Gastroesophageal sphincter (tissue), 3 donors: ENCODE data around the gene RASSF5.

Source experiments
- EP300 ChIP-seq: sonication (generic); formaldehyde crosslinking; IDR thresholded peaks from one replicate; pipeline ENCODE4 v1.6.1; 2017; ENCODE audit warnings: antibody characterized with exemption, mild to moderate bottlenecking
- POLR2A ChIP-seq, 2 donors: fragments of 450-650 bp; IDR thresholded peaks; one replicate each; pipeline ENCODE4 v1.6.1; 2017; ENCODE audit warnings: antibody characterized with exemption in 2 of 2, mild to moderate bottlenecking in 2 of 2, moderate library complexity in 1 of 2
- POLR2AphosphoS5 ChIP-seq: sonication (generic); formaldehyde crosslinking; IDR thresholded peaks from one replicate; pipeline ENCODE4 v1.6.1; 2017; ENCODE audit warnings: antibody characterized with exemption
- TF ChIP-seq, protein P1 (sequence below), 4 experiments: fragments of 200-600 bp in 2 of 4; fragments of 450-650 bp in 2 of 4; sonication (generic) in 1 of 4; IDR thresholded peaks; one replicate each; pipeline ENCODE4 v1.5.1; 2017 to 2019; ENCODE audit warnings: antibody characterized with exemption in 4 of 4, mild to moderate bottlenecking in 2 of 4, moderate library complexity in 2 of 4

DNA sequence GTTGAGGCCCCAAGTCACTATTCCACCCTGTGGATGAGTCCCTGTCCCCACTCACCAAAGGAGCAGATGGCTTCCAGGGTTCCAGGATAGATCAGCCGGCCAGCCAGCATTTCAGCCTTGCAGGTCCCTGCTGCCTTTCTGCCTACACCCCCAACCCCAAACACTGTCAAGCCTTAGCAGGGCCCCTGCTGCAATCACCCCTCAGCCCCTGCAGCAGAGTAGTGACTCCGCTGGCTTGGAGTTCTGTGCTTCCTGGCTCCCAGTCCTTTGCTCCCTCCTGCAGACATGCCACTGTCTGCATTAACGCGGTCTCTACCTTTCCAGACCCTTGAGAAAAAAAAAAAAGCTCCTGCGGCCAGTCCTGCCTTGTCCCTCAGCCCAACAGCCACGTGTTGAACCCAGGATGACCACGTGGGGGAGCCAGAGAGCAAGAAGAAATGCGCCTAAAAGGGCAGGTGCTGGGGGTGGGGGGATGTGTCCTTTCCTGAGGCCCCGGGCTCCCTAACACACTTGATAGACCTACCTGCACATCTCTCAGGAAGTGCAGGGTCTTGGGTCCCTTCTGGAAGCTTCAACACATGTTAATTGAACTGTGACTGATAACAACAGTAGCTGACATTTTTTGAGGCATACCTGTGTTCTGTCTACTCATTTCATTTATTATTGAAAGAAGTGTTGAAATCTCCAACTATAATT is 37.4 kb downstream of the RASSF5 start:
- TF ChIP-seq, protein P1, sequence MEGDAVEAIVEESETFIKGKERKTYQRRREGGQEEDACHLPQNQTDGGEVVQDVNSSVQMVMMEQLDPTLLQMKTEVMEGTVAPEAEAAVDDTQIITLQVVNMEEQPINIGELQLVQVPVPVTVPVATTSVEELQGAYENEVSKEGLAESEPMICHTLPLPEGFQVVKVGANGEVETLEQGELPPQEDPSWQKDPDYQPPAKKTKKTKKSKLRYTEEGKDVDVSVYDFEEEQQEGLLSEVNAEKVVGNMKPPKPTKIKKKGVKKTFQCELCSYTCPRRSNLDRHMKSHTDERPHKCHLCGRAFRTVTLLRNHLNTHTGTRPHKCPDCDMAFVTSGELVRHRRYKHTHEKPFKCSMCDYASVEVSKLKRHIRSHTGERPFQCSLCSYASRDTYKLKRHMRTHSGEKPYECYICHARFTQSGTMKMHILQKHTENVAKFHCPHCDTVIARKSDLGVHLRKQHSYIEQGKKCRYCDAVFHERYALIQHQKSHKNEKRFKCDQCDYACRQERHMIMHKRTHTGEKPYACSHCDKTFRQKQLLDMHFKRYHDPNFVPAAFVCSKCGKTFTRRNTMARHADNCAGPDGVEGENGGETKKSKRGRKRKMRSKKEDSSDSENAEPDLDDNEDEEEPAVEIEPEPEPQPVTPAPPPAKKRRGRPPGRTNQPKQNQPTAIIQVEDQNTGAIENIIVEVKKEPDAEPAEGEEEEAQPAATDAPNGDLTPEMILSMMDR (IDR thresholded peaks at IDR 0.05), result peak; percentile 68 to 88 (median 80)
- TF ChIP-seq POLR2A (IDR thresholded peaks at IDR 0.05), result no peak
- TF ChIP-seq POLR2AphosphoS5, result no peak
- TF ChIP-seq EP300, result no peak
